Mucosa of gallbladder (tissue), 1 donor: ENCODE data around the gene OR51A7. TPM values are rescaled to one million over a fixed set of nuclear protein-coding genes. Genes with fewer than 3 reads are reported as not detected.
"Not testable (repeated sequence)": the region's sequence is repeated elsewhere in the genome, so short reads cannot be mapped to it uniquely, and the experiment has no call there.

Experiments
- DNase-seq: peaks from one replicate; pipeline ENCODE4 v3.0.0-alpha.2; 2020; ENCODE audit warnings: low spot score
- total RNA-seq: library from RNA; stranded (reverse); gene quantifications from one replicate; pipeline ENCODE4 v1.2.1, GENCODE V29; 2021
- donor health status: DM: no; HTN: no; CAD: no.

The OR51A7 gene, protein sequence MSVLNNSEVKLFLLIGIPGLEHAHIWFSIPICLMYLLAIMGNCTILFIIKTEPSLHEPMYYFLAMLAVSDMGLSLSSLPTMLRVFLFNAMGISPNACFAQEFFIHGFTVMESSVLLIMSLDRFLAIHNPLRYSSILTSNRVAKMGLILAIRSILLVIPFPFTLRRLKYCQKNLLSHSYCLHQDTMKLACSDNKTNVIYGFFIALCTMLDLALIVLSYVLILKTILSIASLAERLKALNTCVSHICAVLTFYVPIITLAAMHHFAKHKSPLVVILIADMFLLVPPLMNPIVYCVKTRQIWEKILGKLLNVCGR
- total RNA-seq = not detected

DNA sequence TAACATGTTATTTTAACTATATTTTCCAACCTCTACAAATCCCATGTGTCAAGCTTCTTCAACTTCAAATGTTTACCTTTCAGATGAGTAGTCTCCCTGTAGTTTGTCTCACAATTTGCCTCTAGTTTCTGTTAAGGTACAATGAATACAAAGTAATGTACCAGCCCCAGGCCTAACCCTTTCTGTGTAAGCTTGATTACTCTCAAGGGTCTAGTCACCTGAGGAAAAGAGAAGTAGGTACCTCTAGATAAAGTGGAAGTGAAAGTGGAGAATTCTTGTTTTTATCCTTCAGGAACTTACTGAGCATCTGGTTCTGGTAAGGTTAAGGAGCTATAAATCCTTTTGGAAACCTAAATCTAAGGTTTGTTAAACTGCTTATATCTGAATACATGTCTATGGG, at the start of gene OR51A7:
Gene OR51A7 (plus strand): TSS at position 300 of the 400 bp plus-strand sequence. CDS start 3,587 bp downstream, outside the sequence.
- no peak for DNase-seq

DNA sequence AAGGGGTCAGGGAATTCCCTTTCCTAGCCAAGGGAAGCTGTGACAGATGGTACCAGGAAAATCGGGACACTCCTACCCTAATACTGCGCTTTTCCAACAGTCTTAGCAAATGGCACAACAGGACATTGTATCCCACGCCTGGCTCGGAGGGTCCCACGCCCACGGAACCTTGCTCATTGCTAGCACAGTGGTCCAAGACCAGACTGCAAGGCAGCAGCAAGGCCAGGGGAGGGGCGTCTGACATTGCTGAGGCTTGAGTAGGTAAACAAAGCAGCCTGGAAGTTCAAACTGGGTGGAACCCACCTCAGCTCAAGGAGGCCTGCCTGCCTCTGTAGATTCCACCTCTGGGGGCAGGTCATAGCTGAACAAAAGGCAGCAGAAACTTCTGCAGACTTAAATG, 49.3 kb upstream of the OR51A7 start:
- not testable (repeated sequence) for DNase-seq

DNA sequence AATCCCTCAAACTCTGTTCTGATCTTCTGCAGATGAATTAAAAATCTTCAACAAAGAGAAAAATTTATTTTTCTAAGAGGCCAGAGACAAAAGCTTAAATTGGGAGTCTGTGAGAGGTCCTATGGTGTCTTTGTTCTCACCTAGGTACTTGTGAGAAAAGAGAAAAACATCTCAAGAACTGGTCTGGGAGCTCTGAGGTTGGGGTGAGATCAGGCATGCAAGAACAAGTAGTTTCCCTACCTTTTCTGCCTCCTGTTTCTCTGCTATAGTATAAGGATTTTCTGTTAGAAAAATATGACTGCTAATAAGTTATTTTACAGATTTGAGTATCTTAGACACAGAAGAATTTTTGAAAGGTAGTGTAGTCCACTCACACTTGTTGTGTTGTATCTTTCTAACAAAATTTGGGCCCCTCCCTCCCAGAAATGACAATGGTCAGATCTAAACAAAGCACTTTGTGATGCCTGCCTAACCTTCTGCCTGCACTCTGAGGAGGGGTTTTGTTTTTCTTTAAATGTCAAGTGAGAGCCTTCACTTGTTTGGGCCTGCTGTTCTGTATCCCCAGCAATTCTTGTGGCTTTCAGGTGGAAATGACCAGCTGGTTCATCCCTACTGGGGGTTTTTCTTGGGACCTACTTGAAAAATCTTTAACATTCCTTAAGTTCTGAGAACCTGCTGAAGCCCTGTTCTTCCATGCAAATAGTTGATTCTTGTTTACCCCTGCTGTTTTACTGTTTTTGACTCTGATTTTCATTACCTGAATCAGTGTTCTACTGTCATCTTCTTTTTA, 40.9 kb upstream of the OR51A7 start:
- DNase-seq = no peak

DNA sequence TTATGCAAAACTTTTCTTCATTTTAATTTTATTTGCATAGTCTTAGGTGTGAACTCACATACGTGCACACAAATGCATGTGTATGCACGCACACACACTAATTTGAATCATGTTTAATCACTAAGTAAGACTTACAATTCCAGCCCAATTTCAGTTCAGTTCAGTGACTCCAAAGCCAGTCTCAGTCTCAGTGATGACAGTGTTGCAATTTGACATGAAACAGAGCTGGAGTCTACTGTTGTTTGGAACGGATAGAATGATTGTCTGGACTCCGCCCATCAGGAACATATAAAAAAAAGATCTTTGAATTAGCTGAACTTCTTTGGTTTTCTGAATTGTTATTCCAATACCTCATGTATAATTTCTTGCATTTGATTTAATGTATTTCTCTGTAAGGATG, 39.7 kb upstream of the OR51A7 start:
- no peak for DNase-seq

DNA sequence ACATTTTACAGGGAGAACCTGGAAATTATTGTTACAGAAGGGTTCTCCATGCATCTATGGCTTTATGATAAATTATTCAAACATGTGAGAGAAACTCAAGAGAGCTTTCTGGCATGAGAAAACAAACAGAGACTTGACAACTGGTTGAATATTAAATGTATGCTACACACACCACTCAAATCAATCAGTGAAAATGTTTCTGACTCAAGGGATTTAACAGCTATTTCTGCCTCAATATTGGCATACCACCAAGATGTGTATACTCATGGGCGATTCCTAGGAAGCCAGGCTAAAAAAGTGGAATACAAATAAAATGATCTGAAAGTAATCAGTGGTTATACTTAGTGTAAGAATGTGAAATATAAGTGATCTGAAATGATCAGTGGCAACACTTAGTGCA, 37.7 kb upstream of the OR51A7 start:
- DNase-seq = no peak

DNA sequence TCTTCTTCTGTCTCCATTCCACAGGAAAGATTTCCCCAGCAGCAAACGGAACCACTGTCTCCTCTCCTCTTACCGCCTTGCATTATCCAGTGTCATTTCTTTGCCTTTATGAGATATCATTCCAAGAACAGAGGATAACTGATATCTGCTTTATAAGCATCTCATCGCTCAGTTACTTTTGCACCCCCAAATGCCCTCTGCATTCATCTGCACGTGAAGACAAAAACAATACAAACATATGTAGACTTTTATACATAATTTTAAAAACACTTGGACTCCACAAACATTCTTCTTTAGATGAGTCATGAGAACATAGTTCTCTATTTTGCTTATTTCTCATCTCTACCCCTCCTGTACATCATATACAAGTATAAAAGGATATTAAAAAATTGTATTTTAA, 22.4 kb upstream of the OR51A7 start:
- no peak for DNase-seq

DNA sequence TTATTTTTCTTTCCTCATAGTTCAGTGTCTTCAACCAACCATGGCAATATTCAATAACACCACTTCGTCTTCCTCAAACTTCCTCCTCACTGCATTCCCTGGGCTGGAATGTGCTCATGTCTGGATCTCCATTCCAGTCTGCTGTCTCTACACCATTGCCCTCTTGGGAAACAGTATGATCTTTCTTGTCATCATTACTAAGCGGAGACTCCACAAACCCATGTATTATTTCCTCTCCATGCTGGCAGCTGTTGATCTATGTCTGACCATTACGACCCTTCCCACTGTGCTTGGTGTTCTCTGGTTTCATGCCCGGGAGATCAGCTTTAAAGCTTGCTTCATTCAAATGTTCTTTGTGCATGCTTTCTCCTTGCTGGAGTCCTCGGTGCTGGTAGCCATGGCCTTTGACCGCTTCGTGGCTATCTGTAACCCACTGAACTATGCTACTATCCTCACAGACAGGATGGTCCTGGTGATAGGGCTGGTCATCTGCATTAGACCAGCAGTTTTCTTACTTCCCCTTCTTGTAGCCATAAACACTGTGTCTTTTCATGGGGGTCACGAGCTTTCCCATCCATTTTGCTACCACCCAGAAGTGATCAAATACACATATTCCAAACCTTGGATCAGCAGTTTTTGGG, 21.6 kb upstream of the OR51A7 start, which contains the start of gene OR51T1:
Gene OR51T1 (plus strand): TSS at position 41 of the 641 bp plus-strand sequence. CDS start 0 bp downstream, at position 41.
- no peak for DNase-seq

DNA sequence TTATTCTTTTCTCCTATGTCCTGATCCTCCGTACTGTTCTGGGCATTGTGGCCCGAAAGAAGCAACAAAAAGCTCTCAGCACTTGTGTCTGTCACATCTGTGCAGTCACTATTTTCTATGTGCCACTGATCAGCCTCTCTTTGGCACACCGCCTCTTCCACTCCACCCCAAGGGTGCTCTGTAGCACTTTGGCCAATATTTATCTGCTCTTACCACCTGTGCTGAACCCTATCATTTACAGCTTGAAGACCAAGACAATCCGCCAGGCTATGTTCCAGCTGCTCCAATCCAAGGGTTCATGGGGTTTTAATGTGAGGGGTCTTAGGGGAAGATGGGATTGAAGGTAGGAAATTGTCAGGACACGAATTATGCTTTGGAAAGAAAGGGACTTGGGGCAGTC, 21.0 kb upstream of the OR51A7 start:
- DNase-seq = no peak

DNA sequence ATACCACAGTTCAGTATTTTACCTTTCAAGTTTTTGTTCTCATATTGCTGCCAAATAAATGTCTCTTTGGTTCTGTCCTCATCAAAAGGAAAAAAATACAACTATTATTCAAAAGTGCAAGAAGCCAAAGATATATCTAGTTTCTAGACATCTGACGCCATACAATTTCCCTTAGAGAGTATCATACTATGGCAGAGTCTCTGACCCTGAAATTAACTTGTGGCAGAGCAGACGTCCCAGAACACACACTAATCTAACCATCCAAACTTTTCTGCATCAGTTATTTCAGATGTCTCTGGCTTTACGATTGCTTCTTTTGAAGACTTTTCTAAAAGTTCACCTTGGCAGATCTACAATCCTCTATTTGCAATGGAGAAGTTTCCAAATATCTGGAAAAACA, 19.2 kb upstream of the OR51A7 start:
- DNase-seq = no peak

DNA sequence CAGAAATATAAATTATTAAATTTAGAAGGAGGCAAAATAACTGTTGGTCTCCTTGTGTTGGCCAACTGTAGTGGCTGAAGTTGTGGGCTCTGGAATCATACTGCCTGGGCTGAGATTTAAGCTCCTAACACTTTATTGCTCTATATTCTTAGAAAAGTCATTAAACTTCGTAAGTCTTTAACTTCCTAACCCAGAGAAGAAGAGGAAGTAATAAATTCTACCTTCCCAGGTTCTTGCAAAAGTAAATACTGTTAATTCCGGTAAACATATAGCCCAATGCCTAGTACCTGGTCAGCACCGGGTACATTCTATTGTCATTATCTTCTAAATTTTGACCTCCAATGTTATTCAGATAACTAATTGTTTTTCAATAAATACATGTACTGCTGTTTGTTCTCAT, 17.4 kb upstream of the OR51A7 start:
- no peak for DNase-seq

DNA sequence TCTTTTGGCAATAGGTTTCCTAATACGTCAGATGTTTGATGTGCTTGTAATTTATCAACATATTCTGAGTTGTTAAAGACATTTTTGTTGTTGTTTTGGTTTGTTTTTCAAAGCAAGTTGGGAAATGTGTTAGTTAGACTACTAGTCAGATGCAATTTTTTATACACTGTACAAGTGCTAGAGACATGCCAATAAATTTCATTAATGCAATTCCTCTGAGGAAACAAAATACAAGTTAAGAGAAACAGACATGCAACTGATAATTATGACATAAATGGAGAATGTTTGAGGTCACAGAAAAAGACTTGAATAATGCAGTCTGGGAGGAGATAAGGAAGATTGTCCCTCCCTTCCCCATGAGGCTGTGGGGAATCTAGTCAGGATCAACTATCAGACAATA, 16.0 kb upstream of the OR51A7 start:
- DNase-seq = no peak

DNA sequence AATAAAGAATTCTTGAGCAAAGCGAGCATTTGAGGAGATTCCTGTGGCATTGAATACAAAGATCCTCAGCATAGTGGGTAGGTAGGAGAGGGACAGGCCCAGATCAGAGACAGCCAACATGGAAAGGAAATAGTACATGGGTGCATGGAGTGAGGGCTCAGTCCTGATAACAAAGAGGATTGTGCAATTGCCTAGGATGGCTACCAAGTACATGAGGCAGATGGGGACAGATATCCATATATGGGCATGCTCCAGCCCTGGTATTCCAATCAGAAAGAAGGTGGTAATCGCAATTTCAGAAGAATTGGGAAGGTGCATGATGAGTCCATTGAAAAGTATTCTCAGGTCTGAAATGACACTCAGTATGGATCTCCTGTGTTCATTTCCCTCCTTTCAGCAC, 13.3 kb upstream of the OR51A7 start:
- DNase-seq = no peak

DNA sequence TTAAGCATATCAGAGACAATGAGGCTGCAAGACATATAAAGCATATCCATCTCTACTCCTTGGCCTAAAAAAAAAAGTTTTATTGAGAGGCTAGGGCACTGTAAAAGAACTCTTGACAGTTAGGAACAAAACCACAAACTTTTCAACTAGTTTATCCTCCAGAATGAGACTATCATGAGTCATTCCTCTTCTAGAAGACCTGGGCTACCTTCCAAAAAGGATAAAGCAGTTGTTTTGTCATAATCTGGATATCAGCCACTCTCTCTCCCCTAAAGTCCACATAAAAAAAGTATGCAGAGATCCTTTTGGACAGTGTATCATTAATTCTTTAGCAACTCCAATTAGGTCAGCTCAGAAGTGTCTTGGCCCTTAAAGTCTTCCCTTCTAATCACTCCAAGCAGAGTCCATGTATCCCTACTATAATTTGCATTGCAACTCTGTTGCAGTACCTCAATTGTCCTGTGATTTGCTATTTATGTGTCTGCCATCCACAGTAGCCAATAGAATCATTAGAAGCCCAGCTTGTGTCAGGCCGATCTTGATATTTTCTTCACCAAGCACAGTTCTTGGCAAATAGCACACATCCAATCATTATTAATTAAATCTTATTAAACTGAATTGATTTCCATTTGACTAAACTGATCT, 11.5 kb upstream of the OR51A7 start:
- no peak for DNase-seq

DNA sequence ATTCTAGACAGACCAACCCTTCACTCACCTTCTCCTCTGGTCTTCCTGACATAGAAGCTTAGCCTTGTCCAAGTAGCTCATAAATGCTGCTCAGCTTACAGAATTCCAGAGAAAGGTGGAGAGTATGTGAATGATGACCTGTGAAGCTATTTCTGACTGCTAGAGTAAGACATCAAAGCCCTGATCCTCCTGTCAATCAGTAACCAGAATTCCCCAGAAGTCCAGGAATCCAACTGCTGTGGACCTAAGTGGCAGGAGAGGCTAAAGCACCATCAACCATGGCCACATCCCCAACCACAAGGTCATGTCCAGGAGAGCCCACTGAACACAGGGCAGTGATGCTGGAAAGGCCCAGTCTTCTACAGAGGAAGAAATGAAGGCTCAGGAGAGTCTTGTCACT, 13.0 kb downstream of the OR51A7 start:
- no peak for DNase-seq

DNA sequence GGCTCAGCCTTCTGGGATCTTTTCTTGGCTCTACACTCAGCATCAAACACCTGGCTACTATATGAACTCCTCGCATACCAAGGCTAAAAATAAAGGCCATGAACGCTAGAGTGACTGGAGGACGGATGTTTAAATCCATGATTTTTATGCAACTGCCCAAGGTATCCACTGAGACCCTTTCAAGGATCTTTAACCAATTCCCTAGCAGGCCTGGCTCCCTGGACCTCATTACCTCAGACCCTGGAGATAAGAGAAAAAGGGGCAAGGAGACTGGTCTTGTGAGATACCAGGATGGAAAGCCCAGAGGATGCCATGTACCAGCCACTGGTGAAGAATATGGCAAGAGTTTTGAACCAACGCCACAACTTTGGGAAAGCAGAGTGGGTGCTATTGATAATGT, 15.7 kb downstream of the OR51A7 start, which contains the start of gene OR51G2:
Gene OR51G2 (minus strand): TSS at position 101 of the 400 bp plus-strand sequence. CDS start 3,687 bp downstream, outside the sequence.
- no peak for DNase-seq

DNA sequence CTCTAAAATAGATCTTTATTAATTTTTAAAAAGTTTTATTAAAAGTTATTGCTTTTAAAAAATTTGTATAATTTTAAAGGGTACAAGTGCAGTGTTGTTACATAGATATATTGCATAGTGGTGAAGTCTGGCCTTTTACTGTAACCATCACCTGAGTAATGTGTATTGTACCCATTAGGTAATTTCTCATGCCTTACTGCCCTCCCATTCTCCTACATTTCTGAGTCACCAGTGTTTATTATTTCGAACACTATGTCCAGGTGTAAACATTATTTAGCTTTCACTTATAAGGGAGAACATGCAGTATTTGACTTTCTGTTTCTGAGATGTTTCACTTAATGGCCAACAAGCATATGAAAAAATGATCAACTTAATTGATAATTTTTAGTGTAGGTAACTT, 18.2 kb downstream of the OR51A7 start:
- DNase-seq = no peak

DNA sequence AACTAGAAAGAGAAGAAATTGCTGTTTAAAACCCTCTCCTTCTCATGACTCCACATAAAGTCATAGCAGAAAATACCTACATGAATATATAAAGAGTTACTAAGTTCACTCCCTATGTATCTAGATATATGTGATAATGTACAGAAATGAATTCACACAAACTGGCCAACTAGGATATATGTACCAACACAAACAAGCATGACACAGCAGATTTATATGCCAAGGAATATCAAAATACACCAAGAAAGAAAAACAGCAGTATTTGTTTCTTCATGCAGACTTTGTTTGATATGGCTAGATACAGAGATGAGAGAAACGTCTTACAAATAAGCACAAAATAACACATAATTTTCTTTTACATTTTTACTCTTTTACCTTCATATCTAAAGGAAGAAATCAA, 18.7 kb downstream of the OR51A7 start:
- no peak for DNase-seq

DNA sequence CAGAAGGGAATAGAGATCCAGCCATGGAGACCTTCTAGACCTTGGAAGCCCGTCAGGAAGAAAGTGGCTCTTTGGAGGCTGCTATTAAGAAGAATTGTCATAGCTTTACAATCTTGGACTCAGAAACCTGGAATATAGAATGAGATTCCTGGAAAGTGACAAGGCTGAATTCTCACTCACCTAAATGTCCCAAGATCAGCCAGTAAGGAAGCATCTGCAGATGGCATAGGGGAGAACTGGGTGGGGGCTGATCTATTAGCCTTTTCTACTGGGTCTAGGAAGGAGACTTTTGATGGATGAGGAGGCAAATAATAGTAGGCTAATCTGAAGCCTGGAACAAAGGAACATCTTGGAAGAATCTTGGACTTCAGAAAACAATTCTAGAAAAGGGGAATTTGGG, 20.7 kb downstream of the OR51A7 start, which contains the start of gene OR51G1:
Gene OR51G1 (minus strand): TSS at position 101 of the 400 bp plus-strand sequence. CDS start 0 bp downstream, at position 101.
- DNase-seq = no peak

DNA sequence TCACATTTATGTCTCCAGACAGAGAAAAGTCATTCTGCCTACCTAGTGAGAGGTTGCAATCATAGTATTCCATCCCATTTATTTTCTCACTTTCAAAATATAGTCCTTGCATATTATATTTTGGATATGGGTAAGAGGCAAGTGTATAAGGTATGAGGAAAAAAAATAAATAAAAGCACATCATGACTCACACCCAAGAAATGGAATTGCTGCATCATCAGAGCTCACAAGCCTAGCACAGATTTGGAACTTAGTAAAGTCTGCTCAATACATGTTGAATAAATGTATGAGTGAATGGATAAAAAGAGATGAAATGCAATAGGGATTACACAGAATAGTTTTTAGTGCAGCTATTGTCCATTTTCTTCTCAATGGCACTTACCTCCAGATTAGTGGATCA, 23.0 kb downstream of the OR51A7 start:
- no peak for DNase-seq

DNA sequence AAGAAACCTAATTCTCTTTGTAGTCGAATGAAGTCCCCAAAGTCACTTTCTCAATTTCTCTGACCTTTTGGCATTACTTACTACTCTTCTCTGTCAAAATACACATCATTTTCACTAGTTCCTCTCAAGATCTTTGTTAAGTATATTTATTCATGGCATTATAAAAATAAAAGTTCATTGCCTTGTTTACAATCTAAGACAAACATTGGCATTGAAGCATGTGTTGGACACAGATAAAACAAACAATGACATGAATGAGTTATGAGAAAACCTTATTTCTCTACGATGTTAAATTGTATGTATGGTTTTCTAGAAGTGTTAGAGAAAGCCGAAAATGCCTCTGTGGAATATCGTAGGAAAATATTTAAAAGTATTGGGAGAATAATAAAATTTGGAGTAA, 29.2 kb downstream of the OR51A7 start:
- DNase-seq = no peak

DNA sequence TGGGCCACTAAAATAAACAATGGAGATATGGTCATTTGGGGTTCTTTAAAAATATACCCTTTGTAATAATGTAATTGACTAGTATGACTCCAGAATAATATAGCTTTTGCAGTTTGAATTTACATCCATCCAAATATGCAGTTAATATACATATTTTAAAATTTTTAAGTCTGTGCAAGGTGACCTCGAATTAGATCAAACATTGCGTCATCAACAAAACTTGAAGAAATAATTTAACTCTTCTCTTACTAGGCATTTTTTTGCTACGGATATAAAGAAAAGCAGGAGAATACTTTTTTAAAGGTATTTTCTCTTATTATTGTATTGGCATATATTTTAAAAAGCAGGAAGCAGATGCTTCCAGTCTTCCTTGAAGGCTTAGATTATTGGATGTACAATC, 33.2 kb downstream of the OR51A7 start:
- DNase-seq = no peak

DNA sequence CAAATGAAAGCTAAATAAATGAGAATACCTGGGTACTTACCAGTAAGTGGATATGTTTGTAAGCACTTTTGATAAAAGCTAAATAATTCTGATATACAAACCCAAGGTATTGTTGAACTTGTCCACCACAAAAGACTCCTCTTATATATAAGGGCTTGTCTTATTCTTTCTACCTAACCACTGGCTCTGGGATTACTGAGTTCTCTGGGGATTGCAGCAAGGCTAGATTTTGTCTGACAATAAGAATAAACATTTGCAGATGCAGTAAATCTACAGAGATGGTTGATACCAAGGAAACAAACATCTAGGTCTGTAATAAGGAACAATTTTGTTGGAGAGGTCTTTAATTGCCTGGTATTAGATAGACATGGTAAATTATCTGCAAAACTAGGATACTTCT, 43.9 kb downstream of the OR51A7 start, which contains the start of gene OR51A4:
Gene OR51A4 (minus strand): TSS at position 101 of the 400 bp plus-strand sequence. CDS start 505 bp downstream, outside the sequence.
- DNase-seq = no peak
